ENCODE measurements around the gene TTC1. TPM values are rescaled to one million over a fixed set of nuclear protein-coding genes. Genes with fewer than 3 reads are reported as not detected.
A peak's percentile ranks its signal among the peaks of the same experiment; 100 is the strongest.

The TTC1 gene
- total RNA-seq, 2 donors from 2014 or later, result 24.0 to 24.3 TPM

DNA sequence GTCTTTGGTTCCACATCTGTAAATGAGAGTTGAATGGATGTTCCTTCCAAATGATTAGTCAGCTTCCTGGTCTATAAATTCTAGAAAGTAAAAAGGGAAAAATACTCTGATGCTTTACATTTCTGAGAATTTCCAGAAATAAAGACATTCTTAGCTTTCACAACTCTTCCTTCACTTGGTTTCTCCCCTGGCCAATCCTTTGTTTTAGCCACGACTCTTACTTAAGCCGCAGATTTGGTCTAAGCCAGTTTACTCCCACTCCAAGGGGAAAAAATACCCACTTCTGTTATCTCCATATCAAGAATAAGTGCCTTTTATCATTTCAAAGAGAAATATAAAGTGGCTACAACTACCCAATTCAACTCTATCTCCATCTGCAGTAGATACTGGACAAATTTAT lies 80.6 kb downstream of the TTC1 start:
- Mint-ChIP-seq H3K27ac (no peak overlapping the region), H3K4me1 (peaks cover 12% of the 10 kb centered on the region), H3K27me3 (no peaks in the 10 kb centered on the region), H3K4me3 (no peak overlapping the region), H3K36me3 (ENCODE audit: low read depth) (peaks cover 7% of the 10 kb centered on the region)
- H3K9me3 ChIP-seq (ENCODE audit: control insufficient read depth, low read length, poor library complexity, severe bottlenecking), result no peaks in the 10 kb centered on the region
- DNase-seq (no peak), ATAC-seq (no peak)

DNA sequence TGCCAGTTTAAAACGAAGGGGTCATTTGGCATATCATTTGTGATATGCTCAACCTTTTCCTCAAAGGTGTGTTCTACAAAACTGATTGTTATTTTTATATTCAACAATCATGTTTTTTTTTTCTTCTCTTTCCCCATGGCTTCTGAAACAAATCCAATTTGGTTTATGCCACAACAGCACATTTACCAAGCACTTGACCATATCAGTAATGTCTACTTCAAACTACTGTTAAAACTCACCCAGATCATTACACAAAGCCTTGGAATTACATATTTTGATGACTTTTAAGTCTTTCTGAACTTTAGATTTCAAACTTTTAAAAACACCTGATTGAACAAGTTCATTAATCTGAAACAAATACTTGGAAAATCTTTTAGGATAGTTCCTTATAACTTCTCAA lies 81.1 kb downstream of the TTC1 start:
- H3K4me1 Mint-ChIP-seq, result peaks cover 12% of the 10 kb centered on the region
- H3K27ac Mint-ChIP-seq, result peak overlapping the region; percentile 59
- no peak overlapping the region for H3K4me3 Mint-ChIP-seq
- ATAC-seq (no peak), DNase-seq (no peak)
- H3K9me3 ChIP-seq (ENCODE audit: control insufficient read depth, low read length, poor library complexity, severe bottlenecking), result no peaks in the 10 kb centered on the region
- peaks cover 7% of the 10 kb centered on the region for H3K36me3 Mint-ChIP-seq (ENCODE audit: low read depth)
- H3K27me3 Mint-ChIP-seq, result no peaks in the 10 kb centered on the region

DNA sequence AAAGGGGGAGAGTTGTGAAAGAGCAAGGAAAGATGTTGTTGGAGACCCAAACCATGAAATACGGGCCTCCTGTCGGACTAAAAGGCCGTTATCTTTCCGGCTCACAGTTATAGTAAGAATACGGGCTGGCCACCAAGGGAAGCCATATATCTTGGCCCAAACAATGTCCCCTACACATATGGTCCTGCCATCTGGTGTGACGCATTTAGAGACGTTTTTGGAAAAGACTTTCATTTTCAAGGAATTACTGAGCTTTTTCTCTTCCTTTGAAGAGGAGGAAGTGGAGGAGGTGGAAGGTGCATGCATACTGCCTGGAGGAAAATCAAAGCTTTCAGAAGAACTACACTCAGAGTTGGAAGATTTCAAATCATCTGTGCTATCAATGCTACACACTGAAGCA lies 83.6 kb downstream of the TTC1 start:
- ATAC-seq (no peak), DNase-seq (no peak)
- Mint-ChIP-seq H3K4me1 (peaks cover 12% of the 10 kb centered on the region), H3K27me3 (no peaks in the 10 kb centered on the region), H3K36me3 (ENCODE audit: low read depth) (peaks cover 7% of the 10 kb centered on the region), H3K27ac (no peak overlapping the region), H3K4me3 (no peak overlapping the region)
- H3K9me3 ChIP-seq (ENCODE audit: control insufficient read depth, low read length, poor library complexity, severe bottlenecking), result no peaks in the 10 kb centered on the region

DNA sequence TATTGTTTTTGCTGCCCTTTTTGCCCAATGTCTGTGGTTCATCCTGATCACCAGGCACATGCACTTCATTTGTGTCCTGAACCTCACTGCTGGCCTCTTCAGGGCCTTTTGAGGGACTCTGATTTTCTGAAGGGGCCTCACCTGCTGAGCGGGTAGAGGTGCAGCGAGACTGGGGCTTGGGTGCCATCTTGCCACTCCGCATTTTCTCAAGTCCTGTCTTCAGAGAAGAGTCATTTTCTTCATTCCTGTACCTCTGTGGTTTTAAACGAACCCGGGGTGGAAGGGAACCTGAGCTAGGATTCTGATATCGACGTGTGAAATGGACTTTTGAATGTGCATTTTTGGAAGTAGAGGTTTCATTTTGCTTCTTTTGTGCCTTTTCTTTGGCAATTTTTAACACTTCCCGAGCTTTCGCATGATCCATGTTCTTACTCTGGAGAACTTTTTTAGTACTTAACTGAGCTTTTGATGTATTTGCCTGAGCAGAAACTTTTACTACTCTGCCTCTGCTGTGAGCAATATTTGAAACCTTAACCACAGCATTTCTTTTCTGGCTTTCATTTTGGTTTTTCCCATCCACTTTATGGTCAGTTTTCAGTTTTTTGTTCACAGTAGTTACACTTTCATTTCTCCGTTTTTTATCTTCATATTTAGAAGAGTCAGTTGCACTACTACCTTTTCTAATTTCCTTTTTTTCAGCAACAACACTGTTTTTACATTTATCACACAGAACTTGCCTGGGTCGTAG lies 84.2 kb downstream of the TTC1 start:
- no peaks in the 10 kb centered on the region for H3K27me3 Mint-ChIP-seq
- no peak for ATAC-seq
- no peaks in the 10 kb centered on the region for H3K9me3 ChIP-seq (ENCODE audit: control insufficient read depth, low read length, poor library complexity, severe bottlenecking)
- peaks cover 7% of the 10 kb centered on the region for H3K36me3 Mint-ChIP-seq (ENCODE audit: low read depth)
- H3K4me3 Mint-ChIP-seq, result no peak overlapping the region
- H3K4me1 Mint-ChIP-seq, result peaks cover 12% of the 10 kb centered on the region
- DNase-seq, result no peak
- H3K27ac Mint-ChIP-seq, result peak overlapping the region; percentile 11

DNA sequence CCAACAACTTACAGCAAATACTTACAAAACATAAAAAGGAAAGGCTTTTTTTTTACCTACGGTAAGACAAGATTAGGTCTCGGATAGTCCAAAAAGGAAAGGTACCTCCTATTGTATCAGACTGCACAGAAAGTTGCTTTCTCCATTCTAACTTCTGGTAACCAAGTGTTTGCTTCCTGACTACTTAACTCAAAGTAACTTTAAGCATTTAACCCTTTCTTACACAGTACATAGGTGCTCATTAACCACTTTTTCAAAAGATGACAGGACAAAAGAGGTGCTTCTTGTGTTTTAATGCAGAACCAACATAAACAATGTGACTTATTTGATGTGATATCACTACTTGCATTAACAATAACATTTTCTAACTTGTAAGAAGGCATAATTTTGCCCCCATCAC lies 87.2 kb downstream of the TTC1 start:
- Mint-ChIP-seq H3K27me3 (no peaks in the 10 kb centered on the region), H3K36me3 (ENCODE audit: low read depth) (peaks cover 7% of the 10 kb centered on the region), H3K4me1 (peaks cover 8% of the 10 kb centered on the region), H3K4me3 (no peak overlapping the region), H3K27ac (no peak overlapping the region)
- ATAC-seq (no peak), DNase-seq (no peak)
- H3K9me3 ChIP-seq (ENCODE audit: control insufficient read depth, low read length, poor library complexity, severe bottlenecking), result no peaks in the 10 kb centered on the region

DNA sequence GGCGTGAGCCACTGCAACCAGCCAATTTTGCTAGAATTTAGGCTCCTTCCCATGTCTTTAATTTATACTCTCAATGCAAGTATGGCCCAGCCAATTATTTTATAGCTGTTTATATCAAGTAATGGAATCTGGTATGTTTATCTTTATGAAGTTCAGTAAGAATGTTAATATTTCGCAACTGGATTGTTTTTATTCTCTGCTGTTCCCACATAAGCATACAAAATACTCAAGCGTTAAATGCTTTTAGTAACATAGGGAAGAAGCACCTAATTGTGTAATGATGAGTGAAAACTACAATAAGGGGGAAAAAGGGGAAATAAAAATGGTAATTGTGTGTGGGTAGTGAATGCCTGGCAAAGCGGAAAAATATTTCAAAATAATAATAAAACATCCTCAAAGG lies 89.1 kb downstream of the TTC1 start:
- peak overlapping the region; percentile 7 for H3K4me3 Mint-ChIP-seq
- no peaks in the 10 kb centered on the region for H3K27me3 Mint-ChIP-seq
- H3K27ac Mint-ChIP-seq, result no peak overlapping the region
- H3K9me3 ChIP-seq (ENCODE audit: control insufficient read depth, low read length, poor library complexity, severe bottlenecking), result no peaks in the 10 kb centered on the region
- peaks cover 8% of the 10 kb centered on the region for H3K4me1 Mint-ChIP-seq
- DNase-seq, result no peak
- ATAC-seq, result no peak
- peaks cover 7% of the 10 kb centered on the region for H3K36me3 Mint-ChIP-seq (ENCODE audit: low read depth)

DNA sequence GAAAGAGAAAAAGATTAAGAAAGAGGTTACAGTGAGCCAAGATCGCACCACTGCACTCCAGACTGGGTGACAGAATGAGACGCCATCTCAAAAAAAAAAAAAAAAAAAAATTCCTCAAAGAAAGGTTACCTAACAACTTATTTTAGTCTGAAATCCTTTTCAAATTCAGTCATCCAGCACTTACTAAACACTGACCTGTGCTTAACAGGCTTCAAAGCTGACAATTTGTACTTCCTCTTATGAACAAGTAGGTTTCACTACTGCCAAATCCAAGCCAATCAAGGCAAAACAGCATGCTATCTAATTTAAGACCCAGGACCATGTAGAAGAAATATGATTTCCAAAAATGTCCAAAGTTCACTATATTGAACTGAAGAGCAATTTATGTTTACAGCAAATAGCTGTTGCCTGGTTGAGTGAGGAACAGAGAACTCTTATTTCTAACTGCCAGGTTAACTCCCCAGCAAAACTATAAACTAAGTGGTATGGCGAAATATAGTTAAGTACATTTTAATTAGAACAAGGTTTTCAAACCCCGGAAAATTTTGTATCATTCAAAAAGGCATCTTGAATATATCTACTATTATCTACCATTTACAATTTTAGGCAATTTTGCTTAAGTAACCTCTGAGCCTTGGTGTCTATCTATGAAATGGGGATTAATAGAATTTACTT lies 96.9 kb downstream of the TTC1 start:
- peaks cover 5% of the 10 kb centered on the region for H3K36me3 Mint-ChIP-seq (ENCODE audit: low read depth)

DNA sequence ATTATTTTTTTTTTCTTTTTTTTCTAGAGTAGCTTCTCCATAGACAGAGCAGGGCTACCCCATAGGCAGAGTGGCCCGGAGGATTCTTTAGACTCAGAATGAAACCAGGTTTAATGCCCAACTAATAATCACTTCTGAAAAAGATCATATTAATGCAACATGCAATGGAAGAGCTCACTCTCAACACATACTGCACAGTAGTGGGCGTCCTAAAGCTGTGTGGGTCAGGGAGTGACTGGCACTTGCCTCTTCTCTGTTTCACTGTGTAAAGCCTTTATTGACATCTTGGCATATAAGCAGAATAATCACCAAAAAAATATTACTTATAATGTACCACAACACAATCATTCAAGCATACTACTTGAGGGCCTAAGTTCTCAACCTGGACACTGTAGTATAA lies 99.2 kb downstream of the TTC1 start:
- ATAC-seq, result no peak
- Mint-ChIP-seq H3K27me3 (no peaks in the 10 kb centered on the region), H3K4me1 (peaks cover 13% of the 10 kb centered on the region), H3K4me3 (no peak overlapping the region), H3K36me3 (ENCODE audit: low read depth) (peaks cover 5% of the 10 kb centered on the region), H3K27ac (no peak overlapping the region)
- H3K9me3 ChIP-seq (ENCODE audit: control insufficient read depth, low read length, poor library complexity, severe bottlenecking), result no peaks in the 10 kb centered on the region
- DNase-seq, result no peak

More for the DNA sequence above, 96.9 kb downstream of the TTC1 start:
- Mint-ChIP-seq H3K27ac (no peak overlapping the region), H3K4me3 (no peak overlapping the region), H3K4me1 (peaks cover 16% of the 10 kb centered on the region), H3K27me3 (no peaks in the 10 kb centered on the region)
- ATAC-seq (no peak), DNase-seq (no peak)
- H3K9me3 ChIP-seq (ENCODE audit: control insufficient read depth, low read length, poor library complexity, severe bottlenecking), result no peaks in the 10 kb centered on the region

Other genes starting within 250 kb of the TTC1 start
- not detected for gene ADRA1B, start 92.7 kb upstream of the TTC1 start, total RNA-seq
- gene PWWP2A, start 110.3 kb downstream of the TTC1 start, total RNA-seq, result 10 to 100 TPM; 18.0 to 22.6 TPM
- not detected for gene FABP6, start 220.4 kb downstream of the TTC1 start, total RNA-seq